Osteocyte (in vitro differentiated cells): ENCODE measurements around the gene KRTAP4-4. TPM values are rescaled to one million over a fixed set of nuclear protein-coding genes. Genes with fewer than 3 reads are reported as not detected.

Experiments used
- DNase-seq: peaks from one replicate; pipeline ENCODE4 v3.0.0; 2021; ENCODE audit warnings: mixed read lengths; ENCODE audit not compliant: unreplicated experiment; ENCODE audit errors: extremely low spot score
- H3K27ac Mint-ChIP-seq: one replicate; pipeline ENCODE4 v1.8.0; 2021; ENCODE audit warnings: mild to moderate bottlenecking, mixed read lengths; ENCODE audit not compliant: unreplicated experiment
- H3K27me3 Mint-ChIP-seq: one replicate; pipeline ENCODE4 v1.8.0; 2021; ENCODE audit warnings: mixed read lengths; ENCODE audit not compliant: unreplicated experiment
- H3K36me3 Mint-ChIP-seq: one replicate; pipeline ENCODE4 v1.8.0; 2021; ENCODE audit warnings: mixed read lengths; ENCODE audit not compliant: unreplicated experiment
- H3K4me1 Mint-ChIP-seq: one replicate; pipeline ENCODE4 v1.8.0; 2021; ENCODE audit warnings: mixed read lengths; ENCODE audit not compliant: unreplicated experiment
- H3K4me3 Mint-ChIP-seq: one replicate; pipeline ENCODE4 v1.8.0; 2021; ENCODE audit warnings: mild to moderate bottlenecking, moderate library complexity, mixed read lengths; ENCODE audit not compliant: unreplicated experiment
- H3K9me3 Mint-ChIP-seq: one replicate; pipeline ENCODE4 v1.8.0; 2021; ENCODE audit warnings: mixed read lengths; ENCODE audit not compliant: unreplicated experiment
- CTCF ChIP-seq: fragments of 200-600 bp; sonication (generic); IDR thresholded peaks from 2 replicates; pipeline ENCODE4 v1.5.0; 2021; ENCODE audit warnings: antibody characterized with exemption, mild to moderate bottlenecking, moderate library complexity
- total RNA-seq: library from RNA; stranded (reverse); gene quantifications from 2 replicates; pipeline ENCODE4 v1.2.1, GENCODE V29; 2021

The KRTAP4-4 gene
- total RNA-seq, 1 donor from 2014 or later = not detected

GRCh38 chr17:41186872-41187271, 26.3 kb upstream of the KRTAP4-4 start:
- H3K4me3 Mint-ChIP-seq = no peak overlapping the region
- no peaks in the 10 kb centered on the region for H3K4me1 Mint-ChIP-seq
- H3K36me3 Mint-ChIP-seq = no peaks in the 10 kb centered on the region
- no peaks in the 10 kb centered on the region for H3K9me3 Mint-ChIP-seq
- DNase-seq = no peak
- H3K27me3 Mint-ChIP-seq = peaks cover 5% of the 10 kb centered on the region
- no peak for TF ChIP-seq CTCF
- H3K27ac Mint-ChIP-seq = no peak overlapping the region

GRCh38 chr17:41185001-41185400, 24.5 kb upstream of the KRTAP4-4 start:
- Mint-ChIP-seq H3K9me3 (no peaks in the 10 kb centered on the region), H3K27ac (no peak overlapping the region), H3K4me3 (no peak overlapping the region), H3K36me3 (no peaks in the 10 kb centered on the region), H3K27me3 (peaks cover 5% of the 10 kb centered on the region), H3K4me1 (no peaks in the 10 kb centered on the region)
- no peak for DNase-seq
- no peak for TF ChIP-seq CTCF

GRCh38 chr17:41184480-41184961, 24.0 kb upstream of the KRTAP4-4 start, which contains the start of gene KRTAP4-1:
Gene KRTAP4-1, minus strand, starts transcription at chr17:41184911. Its CDS starts 57 bp downstream, at chr17:41184854.
- Mint-ChIP-seq H3K4me3 (no peak within 1 kb of the TSS), H3K27me3 (peaks cover 5% of the 10 kb centered on the region), H3K36me3 (no peaks in the 10 kb centered on the region), H3K9me3 (no peaks in the 10 kb centered on the region), H3K4me1 (no peaks in the 10 kb centered on the region), H3K27ac (no peak within 1 kb of the TSS)
- no peak for TF ChIP-seq CTCF
- no peak for DNase-seq

GRCh38 chr17:41178843-41179616, 18.5 kb upstream of the KRTAP4-4 start:
- H3K36me3 Mint-ChIP-seq = no peaks in the 10 kb centered on the region
- no peak overlapping the region for H3K4me3 Mint-ChIP-seq
- H3K27me3 Mint-ChIP-seq = no peaks in the 10 kb centered on the region
- no peak overlapping the region for H3K27ac Mint-ChIP-seq
- DNase-seq = no peak
- TF ChIP-seq CTCF = no peak
- H3K4me1 Mint-ChIP-seq = no peaks in the 10 kb centered on the region
- no peaks in the 10 kb centered on the region for H3K9me3 Mint-ChIP-seq

GRCh38 chr17:41178341-41178740, 17.8 kb upstream of the KRTAP4-4 start:
- Mint-ChIP-seq H3K4me1 (no peaks in the 10 kb centered on the region), H3K27me3 (no peaks in the 10 kb centered on the region), H3K9me3 (no peaks in the 10 kb centered on the region), H3K27ac (no peak overlapping the region), H3K36me3 (no peaks in the 10 kb centered on the region), H3K4me3 (no peak overlapping the region)
- no peak for TF ChIP-seq CTCF
- DNase-seq = no peak
